ENCODE measurements around the gene TRIM42. TPM values are rescaled to one million over a fixed set of nuclear protein-coding genes. Genes with fewer than 3 reads are reported as not detected.

The TRIM42 gene
- total RNA-seq, 2 donors from 2014 or later: not detected

DNA sequence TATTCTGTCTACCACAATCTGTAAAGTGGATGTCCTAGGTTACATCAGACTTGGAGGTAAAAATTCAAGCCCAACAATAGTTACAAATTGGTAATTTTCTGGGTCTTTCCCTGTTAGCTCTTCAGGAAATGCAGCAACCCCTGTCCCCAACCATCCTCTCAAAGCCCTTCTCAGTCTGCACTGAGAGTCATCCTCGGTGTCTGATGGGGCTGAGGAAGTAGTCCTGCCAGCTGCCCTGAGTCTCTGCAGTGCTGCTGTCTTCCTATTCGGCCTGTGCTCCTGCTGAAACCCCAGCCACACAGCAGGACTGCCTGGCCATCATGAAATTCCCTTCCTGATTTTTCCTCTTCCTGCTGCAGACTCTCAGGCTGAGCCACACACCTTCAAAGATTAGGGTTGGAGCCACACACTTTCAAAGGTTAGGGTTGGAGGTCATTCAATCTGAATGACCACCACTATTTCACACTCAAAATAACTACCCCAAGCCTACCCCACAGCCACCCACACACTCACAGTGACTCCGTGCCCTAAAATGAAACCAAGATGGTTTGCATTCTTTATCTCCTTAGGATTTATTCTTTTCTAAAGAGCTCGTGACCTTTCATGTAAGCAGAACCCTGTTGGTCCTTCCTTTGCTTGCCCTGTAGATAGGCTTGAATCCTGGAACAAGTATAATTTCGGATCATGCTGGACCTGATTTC is 17.6 kb downstream of the TRIM42 start:
- H3K4me1 Mint-ChIP-seq: no peaks in the 10 kb centered on the region
- peaks cover 3% of the 10 kb centered on the region for H3K27me3 Mint-ChIP-seq
- ATAC-seq (no peak), DNase-seq (no peak)
- H3K27ac Mint-ChIP-seq: no peak overlapping the region
- no peak overlapping the region for H3K4me3 Mint-ChIP-seq
- H3K9me3 ChIP-seq (ENCODE audit: control insufficient read depth, low read length, poor library complexity, severe bottlenecking): no peaks in the 10 kb centered on the region
- no peaks in the 10 kb centered on the region for H3K36me3 Mint-ChIP-seq (ENCODE audit: low read depth)

DNA sequence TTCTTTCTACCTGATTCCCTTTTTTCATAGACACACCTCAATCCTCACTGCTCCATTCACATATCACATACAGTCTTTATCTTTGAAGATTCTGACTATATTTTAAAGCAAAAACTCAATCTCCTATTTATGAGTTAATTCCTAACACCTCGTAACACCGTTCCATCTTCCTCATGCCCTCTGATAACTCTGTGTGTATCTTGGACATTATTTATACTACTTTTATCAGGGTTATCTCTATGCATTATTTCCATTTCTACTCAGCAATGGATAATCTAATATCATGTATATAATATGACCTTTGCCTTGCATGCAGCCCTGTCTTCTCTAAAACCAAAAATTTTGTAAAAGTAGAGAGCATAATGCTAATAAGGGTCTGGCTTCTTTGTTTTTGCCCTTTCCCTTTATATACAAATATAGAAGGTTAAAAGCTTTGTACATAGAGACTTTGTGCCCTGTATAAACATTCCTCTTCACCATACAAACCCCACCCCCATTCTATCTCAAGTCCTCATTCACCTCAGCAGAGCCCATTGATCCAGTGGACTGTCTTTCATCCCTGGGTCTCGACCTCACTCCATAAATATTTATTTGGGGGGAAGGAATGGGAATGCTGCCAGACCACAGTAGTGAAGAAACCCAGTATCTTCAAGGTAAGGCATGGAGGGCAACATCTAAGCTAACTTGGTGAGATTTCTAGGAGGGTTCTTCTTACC is 21.8 kb downstream of the TRIM42 start:
- H3K4me1 Mint-ChIP-seq: no peaks in the 10 kb centered on the region
- no peak for DNase-seq
- H3K9me3 ChIP-seq (ENCODE audit: control insufficient read depth, low read length, poor library complexity, severe bottlenecking): no peaks in the 10 kb centered on the region
- no peak overlapping the region for H3K4me3 Mint-ChIP-seq
- H3K36me3 Mint-ChIP-seq (ENCODE audit: low read depth): no peaks in the 10 kb centered on the region
- peaks cover 6% of the 10 kb centered on the region for H3K27me3 Mint-ChIP-seq
- H3K27ac Mint-ChIP-seq: no peak overlapping the region
- no peak for ATAC-seq

DNA sequence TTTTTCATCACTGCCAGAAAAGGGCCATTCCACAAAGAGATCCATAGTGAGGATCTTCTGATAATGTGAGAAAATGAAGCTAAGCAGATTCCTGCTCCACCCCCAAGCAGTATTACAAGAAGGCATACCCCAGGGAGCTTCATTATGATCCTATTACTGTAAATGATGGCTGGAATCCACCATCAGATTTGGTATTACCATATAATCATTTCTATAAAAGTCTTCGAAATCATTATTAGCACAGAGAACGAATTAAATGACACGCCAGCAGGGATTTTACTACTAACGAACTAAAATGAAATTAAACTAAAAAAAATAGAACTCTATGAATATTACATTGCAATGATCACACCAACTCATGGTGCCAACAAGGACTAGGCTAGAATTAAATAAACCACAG is 24.4 kb downstream of the TRIM42 start:
- Mint-ChIP-seq H3K4me1 (no peaks in the 10 kb centered on the region), H3K27me3 (peaks cover 6% of the 10 kb centered on the region), H3K36me3 (ENCODE audit: low read depth) (no peaks in the 10 kb centered on the region), H3K27ac (no peak overlapping the region), H3K4me3 (no peak overlapping the region)
- no peaks in the 10 kb centered on the region for H3K9me3 ChIP-seq (ENCODE audit: control insufficient read depth, low read length, poor library complexity, severe bottlenecking)
- DNase-seq (no peak), ATAC-seq (no peak)

DNA sequence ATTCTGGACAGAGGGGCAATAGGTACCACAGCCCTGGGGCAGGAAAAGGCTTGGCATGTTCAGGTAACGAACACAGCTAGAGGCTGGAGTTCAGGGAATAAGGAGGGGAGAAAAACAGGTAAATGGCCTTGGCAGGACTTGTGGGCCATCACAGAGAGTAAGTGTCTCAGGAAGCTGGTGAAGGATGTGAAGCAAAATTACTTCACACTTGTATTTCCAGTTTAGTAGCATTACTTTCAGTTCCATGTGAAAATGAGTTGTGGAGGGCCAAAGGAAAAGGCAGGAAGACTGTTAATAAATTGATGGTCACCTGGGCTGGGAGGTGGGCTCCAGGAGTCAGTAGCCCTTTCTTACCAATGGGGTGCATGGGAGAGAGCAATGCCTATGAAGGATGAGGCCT is 25.6 kb downstream of the TRIM42 start:
- Mint-ChIP-seq H3K36me3 (ENCODE audit: low read depth) (no peaks in the 10 kb centered on the region), H3K27ac (no peak overlapping the region), H3K4me3 (no peak overlapping the region), H3K4me1 (no peaks in the 10 kb centered on the region), H3K27me3 (peaks cover 6% of the 10 kb centered on the region)
- no peak for DNase-seq
- ATAC-seq: no peak
- no peaks in the 10 kb centered on the region for H3K9me3 ChIP-seq (ENCODE audit: control insufficient read depth, low read length, poor library complexity, severe bottlenecking)

DNA sequence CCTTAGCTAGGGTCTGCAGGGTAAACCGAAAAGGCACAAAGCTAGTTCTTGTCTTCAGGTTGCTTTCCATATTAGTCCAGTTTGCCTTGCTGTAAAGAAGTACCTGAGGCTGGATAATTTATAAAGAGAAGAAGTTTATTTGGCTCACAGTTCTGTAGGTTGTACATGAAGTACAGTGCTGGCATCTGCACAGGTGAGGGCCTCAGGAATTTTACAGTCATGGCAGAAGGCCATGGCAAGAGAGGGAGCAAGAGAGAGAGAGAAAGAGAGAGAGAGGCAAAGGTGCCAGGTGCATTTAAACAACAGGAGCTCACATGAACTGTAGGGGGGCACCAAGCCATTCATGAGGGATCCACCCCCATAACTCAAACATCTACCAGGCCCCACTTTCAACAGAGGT is 26.9 kb downstream of the TRIM42 start:
- DNase-seq (no peak), ATAC-seq (no peak)
- no peaks in the 10 kb centered on the region for H3K36me3 Mint-ChIP-seq (ENCODE audit: low read depth)
- no peaks in the 10 kb centered on the region for H3K9me3 ChIP-seq (ENCODE audit: control insufficient read depth, low read length, poor library complexity, severe bottlenecking)
- no peak overlapping the region for H3K4me3 Mint-ChIP-seq
- peaks cover 6% of the 10 kb centered on the region for H3K27me3 Mint-ChIP-seq
- H3K27ac Mint-ChIP-seq: no peak overlapping the region
- H3K4me1 Mint-ChIP-seq: no peaks in the 10 kb centered on the region

DNA sequence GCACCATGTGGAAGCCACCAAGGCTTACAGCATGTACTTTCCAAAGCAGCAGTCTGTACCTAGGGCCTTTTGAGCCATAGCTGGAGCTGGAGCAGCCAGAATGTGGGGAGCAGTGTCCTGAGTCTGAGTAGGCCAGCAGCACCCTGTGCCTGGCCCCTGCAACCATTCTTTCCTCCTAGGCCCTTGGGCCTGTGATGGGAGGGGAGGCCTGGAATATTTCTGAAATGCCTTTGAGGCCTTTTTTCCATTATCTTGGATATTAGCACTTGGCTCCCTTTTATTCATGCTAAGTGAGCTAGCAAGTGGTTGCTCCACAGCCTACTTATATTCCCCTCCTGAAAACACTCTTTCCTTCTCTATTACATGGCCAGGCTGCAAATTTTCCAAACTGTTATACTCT is 28.1 kb downstream of the TRIM42 start:
- Mint-ChIP-seq H3K36me3 (ENCODE audit: low read depth) (no peaks in the 10 kb centered on the region), H3K27me3 (no peaks in the 10 kb centered on the region), H3K27ac (no peak overlapping the region), H3K4me3 (no peak overlapping the region), H3K4me1 (no peaks in the 10 kb centered on the region)
- ATAC-seq (no peak), DNase-seq (no peak)
- no peaks in the 10 kb centered on the region for H3K9me3 ChIP-seq (ENCODE audit: control insufficient read depth, low read length, poor library complexity, severe bottlenecking)

- Mint-ChIP-seq H3K27ac (no peak overlapping the region), H3K4me3 (no peak overlapping the region), H3K4me1 (no peaks in the 10 kb centered on the region), H3K27me3 (no peaks in the 10 kb centered on the region), H3K36me3 (ENCODE audit: low read depth) (no peaks in the 10 kb centered on the region)
- ATAC-seq: no peak
- no peaks in the 10 kb centered on the region for H3K9me3 ChIP-seq (ENCODE audit: control insufficient read depth, low read length, poor library complexity, severe bottlenecking)
- DNase-seq: no peak
Measured at GRCh38 chr3:140706360-140706759, 28.5 kb downstream of the TRIM42 start.

- ATAC-seq (no peak), DNase-seq (no peak)
- H3K4me1 Mint-ChIP-seq: no peaks in the 10 kb centered on the region
- no peaks in the 10 kb centered on the region for H3K9me3 ChIP-seq (ENCODE audit: control insufficient read depth, low read length, poor library complexity, severe bottlenecking)
- no peaks in the 10 kb centered on the region for H3K27me3 Mint-ChIP-seq
- H3K27ac Mint-ChIP-seq: no peak overlapping the region
- H3K36me3 Mint-ChIP-seq (ENCODE audit: low read depth): no peaks in the 10 kb centered on the region
- no peak overlapping the region for H3K4me3 Mint-ChIP-seq
Measured at GRCh38 chr3:140708815-140709214, 31.0 kb downstream of the TRIM42 start.

GRCh38 chr3:140709751-140710150 is 31.9 kb downstream of the TRIM42 start:
- no peaks in the 10 kb centered on the region for H3K9me3 ChIP-seq (ENCODE audit: control insufficient read depth, low read length, poor library complexity, severe bottlenecking)
- no peaks in the 10 kb centered on the region for H3K36me3 Mint-ChIP-seq (ENCODE audit: low read depth)
- ATAC-seq (no peak), DNase-seq (no peak)
- H3K27me3 Mint-ChIP-seq: no peaks in the 10 kb centered on the region
- no peak overlapping the region for H3K27ac Mint-ChIP-seq
- H3K4me3 Mint-ChIP-seq: no peak overlapping the region
- no peaks in the 10 kb centered on the region for H3K4me1 Mint-ChIP-seq

DNA sequence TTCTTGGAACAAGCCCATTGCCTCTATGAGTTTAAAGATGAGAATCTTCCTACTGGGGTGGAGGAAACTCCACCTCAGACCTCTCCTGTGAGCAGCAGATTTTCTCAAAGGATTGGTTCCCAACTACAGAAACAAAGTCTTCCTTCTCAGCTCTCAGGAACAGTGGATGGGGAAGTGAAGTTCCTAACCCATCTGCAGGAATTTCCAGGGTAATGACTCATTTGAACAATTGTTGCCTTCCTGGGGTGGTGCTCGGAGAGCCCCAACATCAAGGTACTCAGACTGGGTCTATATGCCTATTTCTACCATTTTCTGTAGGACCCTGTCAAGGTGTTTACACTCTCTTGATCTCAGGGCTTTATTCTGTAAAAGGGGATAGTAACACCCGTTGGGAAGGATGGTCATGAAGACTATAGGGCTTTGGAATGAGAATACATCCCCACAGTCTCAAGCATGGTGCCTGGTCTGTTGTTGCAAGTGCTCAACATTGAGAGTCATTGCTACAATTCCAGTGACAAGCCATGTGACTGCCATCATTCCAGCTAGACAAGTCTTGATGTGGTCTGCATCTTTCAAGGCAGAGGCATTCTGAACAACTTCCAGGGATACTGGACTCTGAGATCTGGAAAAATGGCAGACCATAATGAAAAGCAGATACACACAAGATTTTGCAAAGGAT is 33.0 kb downstream of the TRIM42 start:
- ATAC-seq (no peak), DNase-seq (no peak)
- Mint-ChIP-seq H3K27ac (no peak overlapping the region), H3K27me3 (no peaks in the 10 kb centered on the region), H3K4me1 (no peaks in the 10 kb centered on the region), H3K4me3 (no peak overlapping the region), H3K36me3 (ENCODE audit: low read depth) (no peaks in the 10 kb centered on the region)
- no peaks in the 10 kb centered on the region for H3K9me3 ChIP-seq (ENCODE audit: control insufficient read depth, low read length, poor library complexity, severe bottlenecking)

DNA sequence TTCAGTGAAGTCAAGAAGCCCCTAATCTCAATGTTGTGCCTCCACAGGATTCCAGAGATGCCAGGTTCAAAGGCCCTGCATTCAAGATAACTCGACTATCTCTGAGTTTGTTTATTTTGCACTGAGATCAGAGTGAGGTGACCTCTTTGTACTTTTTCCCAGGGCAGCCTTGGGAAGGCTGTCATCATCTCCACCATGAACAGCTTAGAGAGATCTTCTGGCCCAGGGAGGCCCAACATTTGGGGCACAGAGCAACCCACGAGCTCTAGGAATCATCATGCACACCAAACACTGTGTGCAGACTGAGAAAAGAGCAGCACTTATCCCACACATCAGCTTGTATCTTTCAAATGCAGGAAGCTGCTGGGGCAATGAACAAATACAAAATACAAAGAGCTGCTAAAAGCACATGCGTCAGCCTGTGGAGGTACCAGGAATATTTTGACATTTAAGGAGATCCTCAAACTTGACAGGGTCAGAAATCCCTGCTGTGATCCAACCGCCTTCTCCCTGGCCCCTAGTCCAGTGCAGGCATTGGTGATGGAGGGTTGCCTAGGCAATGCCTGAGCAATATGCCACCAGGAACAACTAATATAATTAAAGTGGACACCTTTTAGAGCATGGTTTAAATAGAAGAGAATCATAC is 33.6 kb downstream of the TRIM42 start:
- H3K27me3 Mint-ChIP-seq: no peaks in the 10 kb centered on the region
- no peak for DNase-seq
- no peak overlapping the region for H3K4me3 Mint-ChIP-seq
- no peaks in the 10 kb centered on the region for H3K36me3 Mint-ChIP-seq (ENCODE audit: low read depth)
- H3K27ac Mint-ChIP-seq: no peak overlapping the region
- H3K9me3 ChIP-seq (ENCODE audit: control insufficient read depth, low read length, poor library complexity, severe bottlenecking): no peaks in the 10 kb centered on the region
- no peaks in the 10 kb centered on the region for H3K4me1 Mint-ChIP-seq
- ATAC-seq: no peak

- no peaks in the 10 kb centered on the region for H3K36me3 Mint-ChIP-seq (ENCODE audit: low read depth)
- H3K4me3 Mint-ChIP-seq: no peak overlapping the region
- no peak overlapping the region for H3K27ac Mint-ChIP-seq
- DNase-seq (no peak), ATAC-seq (no peak)
- no peaks in the 10 kb centered on the region for H3K4me1 Mint-ChIP-seq
- H3K27me3 Mint-ChIP-seq: no peaks in the 10 kb centered on the region
- no peaks in the 10 kb centered on the region for H3K9me3 ChIP-seq (ENCODE audit: control insufficient read depth, low read length, poor library complexity, severe bottlenecking)
Measured at GRCh38 chr3:140712301-140712700, 34.4 kb downstream of the TRIM42 start.

GRCh38 chr3:140715035-140715434 is 37.2 kb downstream of the TRIM42 start:
- H3K4me1 Mint-ChIP-seq: no peaks in the 10 kb centered on the region
- no peak overlapping the region for H3K27ac Mint-ChIP-seq

More at GRCh38 chr3:140715035-140715434, 37.2 kb downstream of the TRIM42 start:
- Mint-ChIP-seq H3K27me3 (no peaks in the 10 kb centered on the region), H3K4me3 (no peak overlapping the region), H3K36me3 (ENCODE audit: low read depth) (no peaks in the 10 kb centered on the region)
- H3K9me3 ChIP-seq (ENCODE audit: control insufficient read depth, low read length, poor library complexity, severe bottlenecking): peaks cover 3% of the 10 kb centered on the region
- ATAC-seq (no peak), DNase-seq (no peak)
